SK-N-MC (cell line): ENCODE data around the gene CTNND2.

ENCODE experiments used
- EZH2 ChIP-seq: fragments of 200-600 bp; sonication (generic); IDR thresholded peaks from one replicate; pipeline ENCODE4 v1.6.1; 2017; ENCODE audit warnings: antibody characterized with exemption
- FOXP2 ChIP-seq: optimal IDR thresholded peaks from 2 replicates; pipeline ENCODE3; 2011; ENCODE audit warnings: mild to moderate bottlenecking, moderate library complexity; ENCODE audit not compliant: insufficient read depth; ENCODE audit errors: extremely low read length, control extremely low read depth
- POLR2AphosphoS5 ChIP-seq: IDR thresholded peaks from 2 replicates; pipeline ENCODE4 v1.6.1; 2012; ENCODE audit warnings: mild to moderate bottlenecking, low read depth, low read length, borderline replicate concordance

DNA sequence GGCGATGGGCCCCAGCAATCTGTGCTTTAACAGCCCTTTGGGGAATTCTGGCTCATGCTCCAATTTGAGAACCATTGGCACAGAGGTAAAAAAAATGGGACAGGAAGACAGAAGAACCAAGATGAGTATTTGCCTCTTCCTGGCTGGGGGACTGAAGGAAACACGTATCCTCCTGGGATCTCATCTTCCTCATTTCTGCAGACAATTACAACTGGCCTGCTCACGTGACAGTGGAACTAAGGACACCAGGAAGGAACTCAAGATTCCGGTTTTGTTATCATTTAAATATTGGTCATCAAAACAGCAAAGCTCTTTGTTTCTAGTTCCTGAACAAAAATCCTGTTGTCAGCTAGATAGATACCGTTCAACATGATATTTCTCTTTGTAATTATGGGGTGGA is 927.2 kb downstream of the CTNND2 start:
- TF ChIP-seq POLR2AphosphoS5 (no peak), EZH2 (no peak), FOXP2 (no peak)
